ENCODE results near the gene OR12D3.

OR12D3 gene

DNA sequence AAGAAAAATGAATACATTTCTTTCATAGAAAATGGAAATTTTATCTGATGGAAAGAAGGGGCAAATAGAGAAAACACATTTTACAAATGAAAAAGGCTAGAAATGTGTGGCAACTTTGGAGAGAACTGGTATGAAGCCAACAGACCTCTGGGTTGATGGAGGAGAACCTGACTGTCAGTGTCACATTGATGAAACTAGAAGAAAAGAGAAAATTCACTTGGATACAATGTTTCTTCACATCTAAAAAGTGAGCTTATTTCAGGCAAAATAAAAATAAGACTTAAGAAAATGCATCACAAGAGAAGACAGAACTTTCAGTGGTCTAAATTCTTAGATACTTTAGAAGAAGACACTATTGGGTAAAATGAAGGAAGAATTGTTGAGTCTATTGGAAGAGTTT is 20.2 kb upstream of the OR12D3 start, which contains the start of gene OR12D2:
OR12D2 (plus strand) TSS at position 301 of the 400 bp plus-strand sequence. CDS start 1,069 bp downstream, outside the sequence.
- ATAC-seq: no peak
- TF ChIP-seq RARB (CRISPR knock-in tag; IDR thresholded peaks at IDR 0.05) (no peak), ARNTL (CRISPR knock-in tag; IDR thresholded peaks at IDR 0.05; ENCODE audit: borderline replicate concordance, low read depth) (no peak), ZNF565 (CRISPR knock-in tag; conservative IDR thresholded peaks at IDR 0.05; ENCODE audit: low read depth) (no peak), OSR1 (CRISPR knock-in tag; IDR thresholded peaks at IDR 0.05) (no peak), TOX (CRISPR knock-in tag; IDR thresholded peaks at IDR 0.05; ENCODE audit: borderline replicate concordance) (no peak), TCF4 (CRISPR knock-in tag; IDR thresholded peaks at IDR 0.05; ENCODE audit: borderline replicate concordance) (no peak), ISL1 (CRISPR knock-in tag; IDR thresholded peaks at IDR 0.05) (no peak), ZFP30 (CRISPR knock-in tag; IDR thresholded peaks at IDR 0.05) (no peak), GLIS3 (CRISPR knock-in tag; IDR thresholded peaks at IDR 0.05) (no peak), PPARA (CRISPR knock-in tag; IDR thresholded peaks at IDR 0.05; ENCODE audit: borderline replicate concordance) (no peak), ESRRG (CRISPR knock-in tag; IDR thresholded peaks at IDR 0.05) (no peak), ZC3H10 (CRISPR knock-in tag; IDR thresholded peaks at IDR 0.05) (no peak)
- TF ChIP-seq, protein P1, sequence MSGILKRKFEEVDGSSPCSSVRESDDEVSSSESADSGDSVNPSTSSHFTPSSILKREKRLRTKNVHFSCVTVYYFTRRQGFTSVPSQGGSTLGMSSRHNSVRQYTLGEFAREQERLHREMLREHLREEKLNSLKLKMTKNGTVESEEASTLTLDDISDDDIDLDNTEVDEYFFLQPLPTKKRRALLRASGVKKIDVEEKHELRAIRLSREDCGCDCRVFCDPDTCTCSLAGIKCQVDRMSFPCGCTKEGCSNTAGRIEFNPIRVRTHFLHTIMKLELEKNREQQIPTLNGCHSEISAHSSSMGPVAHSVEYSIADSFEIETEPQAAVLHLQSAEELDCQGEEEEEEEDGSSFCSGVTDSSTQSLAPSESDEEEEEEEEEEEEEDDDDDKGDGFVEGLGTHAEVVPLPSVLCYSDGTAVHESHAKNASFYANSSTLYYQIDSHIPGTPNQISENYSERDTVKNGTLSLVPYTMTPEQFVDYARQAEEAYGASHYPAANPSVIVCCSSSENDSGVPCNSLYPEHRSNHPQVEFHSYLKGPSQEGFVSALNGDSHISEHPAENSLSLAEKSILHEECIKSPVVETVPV (CRISPR knock-in tag; IDR thresholded peaks at IDR 0.05): no peak
- TF ChIP-seq, protein P2, sequence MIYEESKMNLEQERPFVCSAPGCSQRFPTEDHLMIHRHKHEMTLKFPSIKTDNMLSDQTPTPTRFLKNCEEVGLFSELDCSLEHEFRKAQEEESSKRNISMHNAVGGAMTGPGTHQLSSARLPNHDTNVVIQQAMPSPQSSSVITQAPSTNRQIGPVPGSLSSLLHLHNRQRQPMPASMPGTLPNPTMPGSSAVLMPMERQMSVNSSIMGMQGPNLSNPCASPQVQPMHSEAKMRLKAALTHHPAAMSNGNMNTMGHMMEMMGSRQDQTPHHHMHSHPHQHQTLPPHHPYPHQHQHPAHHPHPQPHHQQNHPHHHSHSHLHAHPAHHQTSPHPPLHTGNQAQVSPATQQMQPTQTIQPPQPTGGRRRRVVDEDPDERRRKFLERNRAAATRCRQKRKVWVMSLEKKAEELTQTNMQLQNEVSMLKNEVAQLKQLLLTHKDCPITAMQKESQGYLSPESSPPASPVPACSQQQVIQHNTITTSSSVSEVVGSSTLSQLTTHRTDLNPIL (CRISPR knock-in tag; IDR thresholded peaks at IDR 0.05; ENCODE audit: low read depth): no peak
- TF ChIP-seq, protein P3, sequence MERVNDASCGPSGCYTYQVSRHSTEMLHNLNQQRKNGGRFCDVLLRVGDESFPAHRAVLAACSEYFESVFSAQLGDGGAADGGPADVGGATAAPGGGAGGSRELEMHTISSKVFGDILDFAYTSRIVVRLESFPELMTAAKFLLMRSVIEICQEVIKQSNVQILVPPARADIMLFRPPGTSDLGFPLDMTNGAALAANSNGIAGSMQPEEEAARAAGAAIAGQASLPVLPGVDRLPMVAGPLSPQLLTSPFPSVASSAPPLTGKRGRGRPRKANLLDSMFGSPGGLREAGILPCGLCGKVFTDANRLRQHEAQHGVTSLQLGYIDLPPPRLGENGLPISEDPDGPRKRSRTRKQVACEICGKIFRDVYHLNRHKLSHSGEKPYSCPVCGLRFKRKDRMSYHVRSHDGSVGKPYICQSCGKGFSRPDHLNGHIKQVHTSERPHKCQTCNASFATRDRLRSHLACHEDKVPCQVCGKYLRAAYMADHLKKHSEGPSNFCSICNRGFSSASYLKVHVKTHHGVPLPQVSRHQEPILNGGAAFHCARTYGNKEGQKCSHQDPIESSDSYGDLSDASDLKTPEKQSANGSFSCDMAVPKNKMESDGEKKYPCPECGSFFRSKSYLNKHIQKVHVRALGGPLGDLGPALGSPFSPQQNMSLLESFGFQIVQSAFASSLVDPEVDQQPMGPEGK (CRISPR knock-in tag; IDR thresholded peaks at IDR 0.05; ENCODE audit: borderline replicate concordance): no peak

DNA sequence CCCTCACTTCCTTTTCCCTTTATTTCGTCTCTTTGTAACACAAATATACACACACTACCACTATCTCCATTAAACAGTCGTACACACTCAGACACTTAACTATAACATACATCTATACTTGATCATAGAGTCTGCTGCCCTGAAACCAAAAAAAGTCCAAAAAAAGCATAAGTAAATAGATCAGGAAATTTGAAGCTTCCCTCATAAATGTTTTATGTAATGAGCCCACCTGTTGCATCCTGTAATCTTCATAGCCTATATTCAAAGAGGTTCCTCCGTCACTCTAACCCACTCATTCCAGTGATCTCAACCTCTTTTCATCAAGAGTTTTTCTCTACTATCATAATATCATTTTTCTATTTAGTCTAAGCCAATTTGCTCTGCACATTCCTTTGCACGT is 13.4 kb upstream of the OR12D3 start:
- no peak for TF ChIP-seq ZFP30 (CRISPR knock-in tag; IDR thresholded peaks at IDR 0.05)
- TF ChIP-seq, protein P4, sequence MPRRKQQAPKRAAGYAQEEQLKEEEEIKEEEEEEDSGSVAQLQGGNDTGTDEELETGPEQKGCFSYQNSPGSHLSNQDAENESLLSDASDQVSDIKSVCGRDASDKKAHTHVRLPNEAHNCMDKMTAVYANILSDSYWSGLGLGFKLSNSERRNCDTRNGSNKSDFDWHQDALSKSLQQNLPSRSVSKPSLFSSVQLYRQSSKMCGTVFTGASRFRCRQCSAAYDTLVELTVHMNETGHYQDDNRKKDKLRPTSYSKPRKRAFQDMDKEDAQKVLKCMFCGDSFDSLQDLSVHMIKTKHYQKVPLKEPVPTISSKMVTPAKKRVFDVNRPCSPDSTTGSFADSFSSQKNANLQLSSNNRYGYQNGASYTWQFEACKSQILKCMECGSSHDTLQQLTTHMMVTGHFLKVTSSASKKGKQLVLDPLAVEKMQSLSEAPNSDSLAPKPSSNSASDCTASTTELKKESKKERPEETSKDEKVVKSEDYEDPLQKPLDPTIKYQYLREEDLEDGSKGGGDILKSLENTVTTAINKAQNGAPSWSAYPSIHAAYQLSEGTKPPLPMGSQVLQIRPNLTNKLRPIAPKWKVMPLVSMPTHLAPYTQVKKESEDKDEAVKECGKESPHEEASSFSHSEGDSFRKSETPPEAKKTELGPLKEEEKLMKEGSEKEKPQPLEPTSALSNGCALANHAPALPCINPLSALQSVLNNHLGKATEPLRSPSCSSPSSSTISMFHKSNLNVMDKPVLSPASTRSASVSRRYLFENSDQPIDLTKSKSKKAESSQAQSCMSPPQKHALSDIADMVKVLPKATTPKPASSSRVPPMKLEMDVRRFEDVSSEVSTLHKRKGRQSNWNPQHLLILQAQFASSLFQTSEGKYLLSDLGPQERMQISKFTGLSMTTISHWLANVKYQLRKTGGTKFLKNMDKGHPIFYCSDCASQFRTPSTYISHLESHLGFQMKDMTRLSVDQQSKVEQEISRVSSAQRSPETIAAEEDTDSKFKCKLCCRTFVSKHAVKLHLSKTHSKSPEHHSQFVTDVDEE (CRISPR knock-in tag; IDR thresholded peaks at IDR 0.05): no peak
- TF ChIP-seq TOX (CRISPR knock-in tag; IDR thresholded peaks at IDR 0.05; ENCODE audit: borderline replicate concordance): no peak
- no peak for TF ChIP-seq ISL1 (CRISPR knock-in tag; IDR thresholded peaks at IDR 0.05)
- TF ChIP-seq, protein P2 (CRISPR knock-in tag; IDR thresholded peaks at IDR 0.05; ENCODE audit: low read depth): no peak
- TF ChIP-seq GLIS3 (CRISPR knock-in tag; IDR thresholded peaks at IDR 0.05): no peak
- TF ChIP-seq ESRRG (CRISPR knock-in tag; IDR thresholded peaks at IDR 0.05): no peak
- TF ChIP-seq OSR1 (CRISPR knock-in tag; IDR thresholded peaks at IDR 0.05): no peak
- no peak for TF ChIP-seq TCF4 (CRISPR knock-in tag; IDR thresholded peaks at IDR 0.05; ENCODE audit: borderline replicate concordance)
- TF ChIP-seq BACH2 (CRISPR knock-in tag; IDR thresholded peaks at IDR 0.05; ENCODE audit: borderline replicate concordance): no peak
- TF ChIP-seq, protein P5, sequence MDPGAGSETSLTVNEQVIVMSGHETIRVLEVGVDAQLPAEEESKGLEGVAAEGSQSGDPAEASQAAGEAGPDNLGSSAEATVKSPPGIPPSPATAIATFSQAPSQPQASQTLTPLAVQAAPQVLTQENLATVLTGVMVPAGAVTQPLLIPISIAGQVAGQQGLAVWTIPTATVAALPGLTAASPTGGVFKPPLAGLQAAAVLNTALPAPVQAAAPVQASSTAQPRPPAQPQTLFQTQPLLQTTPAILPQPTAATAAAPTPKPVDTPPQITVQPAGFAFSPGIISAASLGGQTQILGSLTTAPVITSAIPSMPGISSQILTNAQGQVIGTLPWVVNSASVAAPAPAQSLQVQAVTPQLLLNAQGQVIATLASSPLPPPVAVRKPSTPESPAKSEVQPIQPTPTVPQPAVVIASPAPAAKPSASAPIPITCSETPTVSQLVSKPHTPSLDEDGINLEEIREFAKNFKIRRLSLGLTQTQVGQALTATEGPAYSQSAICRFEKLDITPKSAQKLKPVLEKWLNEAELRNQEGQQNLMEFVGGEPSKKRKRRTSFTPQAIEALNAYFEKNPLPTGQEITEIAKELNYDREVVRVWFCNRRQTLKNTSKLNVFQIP (CRISPR knock-in tag; IDR thresholded peaks at IDR 0.05; ENCODE audit: borderline replicate concordance, low read depth): no peak
- TF ChIP-seq SNAI2 (CRISPR knock-in tag; IDR thresholded peaks at IDR 0.05): no peak
- no peak for ATAC-seq

Measured in SK-N-SH treated with all-trans-retinoic acid at 6 μM for 48 hours (cell line).